Lung (tissue), 12 donors: ENCODE results near the gene NSMCE3. TPM values are rescaled to one million over a fixed set of nuclear protein-coding genes. Genes with fewer than 3 reads are reported as not detected.

Experiments used
- ATAC-seq: fragments of 200-7000 bp; cut with Tn5 transposase; one replicate; pipeline ENCODE4 v1.9.1; 2020; ENCODE audit warnings: moderate number of reproducible peaks; ENCODE audit not compliant: insufficient read depth, low FRiP score
- DNase-seq, 3 donors: peaks; one replicate each; pipeline ENCODE4 v3.0.0-alpha.2; 2013 to 2017
- H3K27ac ChIP-seq, 2 donors: one replicate each; pipeline ENCODE4 v1.5.1; 2013; ENCODE audit warnings: mild to moderate bottlenecking in 2 of 2, moderate library complexity in 2 of 2, control low read depth in 1 of 2, inconsistent platforms in 1 of 2, low read depth in 1 of 2, low read length in 1 of 2
- H3K27me3 ChIP-seq, 3 donors: one replicate each; pipeline ENCODE4 v1.5.1; 2013; ENCODE audit warnings: low read length in 2 of 3; ENCODE audit not compliant: control insufficient read depth in 3 of 3, insufficient read depth in 3 of 3
- H3K36me3 ChIP-seq, 4 donors: one replicate each; pipeline ENCODE4 v1.5.1; 2013; ENCODE audit warnings: low read length in 4 of 4, mild to moderate bottlenecking in 1 of 4, moderate library complexity in 1 of 4; ENCODE audit not compliant: control insufficient read depth in 4 of 4, insufficient read depth in 4 of 4
- H3K4me1 ChIP-seq, 5 donors: one replicate each; pipeline ENCODE4 v1.5.1; 2013; ENCODE audit warnings: low read length in 5 of 5, mild to moderate bottlenecking in 2 of 5, moderate library complexity in 1 of 5; ENCODE audit not compliant: control insufficient read depth in 5 of 5, insufficient read depth in 5 of 5
- H3K4me3 ChIP-seq: one replicate; pipeline ENCODE4 v1.5.1; 2013; ENCODE audit warnings: mild to moderate bottlenecking, control low read depth, moderate library complexity
- H3K9ac ChIP-seq, 2 donors: one replicate each; pipeline ENCODE4 v1.5.1; 2013; ENCODE audit warnings: low read length in 2 of 2, control low read depth in 1 of 2; ENCODE audit not compliant: insufficient read depth in 1 of 2
- H3K9me3 ChIP-seq, 4 donors: one replicate each; pipeline ENCODE4 v1.5.1; 2013; ENCODE audit warnings: low read length in 3 of 4, mild to moderate bottlenecking in 1 of 4, moderate library complexity in 1 of 4; ENCODE audit not compliant: control insufficient read depth in 4 of 4, insufficient read depth in 3 of 4
- CTCF ChIP-seq: IDR thresholded peaks from 2 replicates; pipeline ENCODE4 v1.5.1; 2012; ENCODE audit warnings: mild to moderate bottlenecking; ENCODE audit errors: control extremely low read depth, extremely low read depth
- WGBS, 2 donors: extraction: QIAGEN DNeasy Blood & Tissue Kit; methylation state at CpG; one replicate each; pipeline ENCODE4 v1.1.7; 2013; 5-methylcytosine and 5-hydroxymethylcytosine counted together
- polyA plus RNA-seq, 2 donors: library from polyadenylated mRNA; stranded (reverse); fragments of 200-250 nt; gene quantifications; one replicate each; pipeline ENCODE4 v1.2.1, GENCODE V29; 2013
- total RNA-seq, 2 donors: library from RNA; depleted of rRNA in 1 of 2; stranded (reverse); fragments of >200 nt in 1 of 2; gene quantifications; one replicate each; pipeline ENCODE4 v1.2.1, GENCODE V29; 2014 to 2021
- donor health status: control.
- donor health status: control.
- donor health status: Bipolar disorder and iron deficiency.
- donor health status: healthy.
- donor health status: DM: yes; HTN: yes; CAD: no.

NSMCE3 gene
- total and polyA plus RNA-seq, 4 donors: 4.8 to 11.4 (median 6.0) TPM

GRCh38 chr15:29223640-29224039 is 46.0 kb downstream of the NSMCE3 start:
- 89 to 92% methylated on average over 11 of the region's 11 CpGs for WGBS, 2 donors
- no peaks in the 10 kb centered on the region for H3K9me3 ChIP-seq

GRCh38 chr15:29222129-29222853 is 47.3 kb downstream of the NSMCE3 start:
- WGBS, 2 donors: 85 to 91% methylated on average over 9 of the region's 9 CpGs
- H3K4me3 ChIP-seq: no peak overlapping the region
- H3K36me3 ChIP-seq: no peaks in the 10 kb centered on the region
- no peak for DNase-seq
- H3K27ac ChIP-seq: no peak overlapping the region
- peaks cover 0 to 4% (median 0%) of the 10 kb centered on the region in 4 donors for H3K9me3 ChIP-seq
- no peak for ATAC-seq
- H3K27me3 ChIP-seq: no peaks in the 10 kb centered on the region
- no peak for TF ChIP-seq CTCF
- H3K9ac ChIP-seq: no peak overlapping the region
- peaks cover 0 to 15% (median 0%) of the 10 kb centered on the region in 5 donors for H3K4me1 ChIP-seq

More at GRCh38 chr15:29223640-29224039, 46.0 kb downstream of the NSMCE3 start:
- DNase-seq: no peak
- H3K4me1 ChIP-seq: peaks cover 0 to 17% (median 0%) of the 10 kb centered on the region in 5 donors
- no peak overlapping the region for H3K27ac ChIP-seq
- H3K36me3 ChIP-seq: no peaks in the 10 kb centered on the region
- no peaks in the 10 kb centered on the region for H3K27me3 ChIP-seq
- TF ChIP-seq CTCF: no peak
- no peak overlapping the region for H3K9ac ChIP-seq
- ATAC-seq: no peak
- H3K4me3 ChIP-seq: no peak overlapping the region

- no peak overlapping the region for H3K4me3 ChIP-seq
- no peak overlapping the region for H3K9ac ChIP-seq
- no peaks in the 10 kb centered on the region for H3K36me3 ChIP-seq
- H3K9me3 ChIP-seq: peaks cover 0 to 4% (median 0%) of the 10 kb centered on the region in 4 donors
- ATAC-seq (no peak), DNase-seq (no peak)
- peaks cover 0 to 3% (median 0%) of the 10 kb centered on the region in 3 donors for H3K27me3 ChIP-seq
- H3K27ac ChIP-seq: no peak overlapping the region
- H3K4me1 ChIP-seq: peaks cover 0 to 5% (median 0%) of the 10 kb centered on the region in 5 donors
- TF ChIP-seq CTCF: no peak
- WGBS, 2 donors: 68 to 78% methylated on average over 7 of the region's 7 CpGs
Measured at GRCh38 chr15:29220852-29221251, 48.8 kb downstream of the NSMCE3 start.
